PFSK-1 (cell line): ENCODE data around the gene FUBP3.

Source experiments
- FOXP2 ChIP-seq: optimal IDR thresholded peaks from 2 replicates; pipeline ENCODE3; 2011; ENCODE audit warnings: borderline replicate concordance, control low read depth, inconsistent platforms; ENCODE audit not compliant: insufficient read depth; ENCODE audit errors: extremely low read length, extremely low read depth
- POLR2AphosphoS5 ChIP-seq: IDR thresholded peaks from 2 replicates; pipeline ENCODE4 v1.6.1; 2012; ENCODE audit warnings: low read depth, mild to moderate bottlenecking, control low read depth, low read length, moderate library complexity
- REST ChIP-seq, 2 experiments: IDR thresholded peaks; 2 replicates each; pipeline versions ENCODE4 v1.6.1 to v1.8.0; 2011 to 2012; ENCODE audit warnings: low read depth in 2 of 2, low read length in 2 of 2, control low read depth in 1 of 2, inconsistent platforms in 1 of 2, mild to moderate bottlenecking in 1 of 2, moderate library complexity in 1 of 2; ENCODE audit not compliant: insufficient read depth in 1 of 2
- SIN3A ChIP-seq: IDR thresholded peaks from 2 replicates; pipeline ENCODE4 v1.6.1; 2012; ENCODE audit warnings: mild to moderate bottlenecking, low read length, moderate library complexity, borderline replicate concordance; ENCODE audit not compliant: insufficient read depth
- TAF1 ChIP-seq: IDR thresholded peaks from 2 replicates; pipeline ENCODE4 v1.6.1; 2012; ENCODE audit warnings: low read length, control low read depth, borderline replicate concordance; ENCODE audit not compliant: insufficient read depth

FUBP3 gene

GRCh38 chr9:130630071-130630450 lies 50.7 kb downstream of the FUBP3 start:
- TF ChIP-seq REST (IDR thresholded peaks at IDR 0.05; ENCODE audit: insufficient read depth in 1 of 2, low read depth in 2 of 2, low read length in 2 of 2) (no peak), SIN3A (no peak), FOXP2 (no peak), TAF1 (no peak), POLR2AphosphoS5 (no peak)

GRCh38 chr9:130630506-130631330 lies 51.3 kb downstream of the FUBP3 start:
- TF ChIP-seq POLR2AphosphoS5 (no peak), SIN3A (no peak), TAF1 (no peak), REST (IDR thresholded peaks at IDR 0.05; ENCODE audit: insufficient read depth in 1 of 2, low read depth in 2 of 2, low read length in 2 of 2) (no peak), FOXP2 (no peak)

GRCh38 chr9:130631331-130632080 lies 52.1 kb downstream of the FUBP3 start:
- TF ChIP-seq TAF1 (no peak), REST (IDR thresholded peaks at IDR 0.05; ENCODE audit: insufficient read depth in 1 of 2, low read depth in 2 of 2, low read length in 2 of 2) (no peak), POLR2AphosphoS5 (no peak), FOXP2 (no peak), SIN3A (no peak)

GRCh38 chr9:130632081-130632710 lies 52.8 kb downstream of the FUBP3 start:
- TF ChIP-seq REST (IDR thresholded peaks at IDR 0.05; ENCODE audit: insufficient read depth in 1 of 2, low read depth in 2 of 2, low read length in 2 of 2) (no peak), TAF1 (no peak), SIN3A (no peak), FOXP2 (no peak), POLR2AphosphoS5 (no peak)
